Activated CD4-positive, alpha-beta T cell treated with anti-CD3 and anti-CD28 coated beads, Interleukin-2, amount 10 ng/mL, durations not matched to agents 7 days and 5 days (primary cell): ENCODE measurements around the gene PCNT. TPM values are rescaled to one million over a fixed set of nuclear protein-coding genes. Genes with fewer than 3 reads are reported as not detected.

ENCODE experiments used
- CTCF ChIA-PET: fragments of 350-600 bp; sonication (Branson Sonifier 250); formaldehyde crosslinking; loops from one replicate; lab custom pipeline; 2021; ENCODE audit warnings: antibody characterized with exemption; lab: Charles Lee
- POLR2A ChIA-PET: fragments of 350-600 bp; sonication (Branson Sonifier 250); formaldehyde crosslinking; loops from one replicate; lab custom pipeline; 2021; ENCODE audit warnings: antibody characterized with exemption; lab: Charles Lee
- DNase-seq: peaks from one replicate; pipeline ENCODE4 v3.0.0-alpha.2; 2020
- H3K27ac Mint-ChIP-seq: one replicate; pipeline ENCODE4 v1.8.0; 2021; ENCODE audit warnings: mild to moderate bottlenecking, moderate library complexity, mixed read lengths
- H3K27me3 Mint-ChIP-seq: one replicate; pipeline ENCODE4 v1.8.0; 2021; ENCODE audit warnings: mixed read lengths
- H3K36me3 Mint-ChIP-seq: one replicate; pipeline ENCODE4 v1.8.0; 2021; ENCODE audit warnings: low read depth, mixed read lengths
- H3K4me1 Mint-ChIP-seq: one replicate; pipeline ENCODE4 v1.8.0; 2021; ENCODE audit warnings: mixed read lengths
- H3K4me3 Mint-ChIP-seq: one replicate; pipeline ENCODE4 v1.8.0; 2021; ENCODE audit warnings: mild to moderate bottlenecking, moderate library complexity, mixed read lengths
- H3K9me3 Mint-ChIP-seq: one replicate; pipeline ENCODE4 v1.8.0; 2021; ENCODE audit warnings: mixed read lengths
- total RNA-seq, 2 experiments: library from RNA; stranded (reverse); gene quantifications; one replicate each; pipeline ENCODE4 v1.2.3, GENCODE V29; 2021

The PCNT gene, protein sequence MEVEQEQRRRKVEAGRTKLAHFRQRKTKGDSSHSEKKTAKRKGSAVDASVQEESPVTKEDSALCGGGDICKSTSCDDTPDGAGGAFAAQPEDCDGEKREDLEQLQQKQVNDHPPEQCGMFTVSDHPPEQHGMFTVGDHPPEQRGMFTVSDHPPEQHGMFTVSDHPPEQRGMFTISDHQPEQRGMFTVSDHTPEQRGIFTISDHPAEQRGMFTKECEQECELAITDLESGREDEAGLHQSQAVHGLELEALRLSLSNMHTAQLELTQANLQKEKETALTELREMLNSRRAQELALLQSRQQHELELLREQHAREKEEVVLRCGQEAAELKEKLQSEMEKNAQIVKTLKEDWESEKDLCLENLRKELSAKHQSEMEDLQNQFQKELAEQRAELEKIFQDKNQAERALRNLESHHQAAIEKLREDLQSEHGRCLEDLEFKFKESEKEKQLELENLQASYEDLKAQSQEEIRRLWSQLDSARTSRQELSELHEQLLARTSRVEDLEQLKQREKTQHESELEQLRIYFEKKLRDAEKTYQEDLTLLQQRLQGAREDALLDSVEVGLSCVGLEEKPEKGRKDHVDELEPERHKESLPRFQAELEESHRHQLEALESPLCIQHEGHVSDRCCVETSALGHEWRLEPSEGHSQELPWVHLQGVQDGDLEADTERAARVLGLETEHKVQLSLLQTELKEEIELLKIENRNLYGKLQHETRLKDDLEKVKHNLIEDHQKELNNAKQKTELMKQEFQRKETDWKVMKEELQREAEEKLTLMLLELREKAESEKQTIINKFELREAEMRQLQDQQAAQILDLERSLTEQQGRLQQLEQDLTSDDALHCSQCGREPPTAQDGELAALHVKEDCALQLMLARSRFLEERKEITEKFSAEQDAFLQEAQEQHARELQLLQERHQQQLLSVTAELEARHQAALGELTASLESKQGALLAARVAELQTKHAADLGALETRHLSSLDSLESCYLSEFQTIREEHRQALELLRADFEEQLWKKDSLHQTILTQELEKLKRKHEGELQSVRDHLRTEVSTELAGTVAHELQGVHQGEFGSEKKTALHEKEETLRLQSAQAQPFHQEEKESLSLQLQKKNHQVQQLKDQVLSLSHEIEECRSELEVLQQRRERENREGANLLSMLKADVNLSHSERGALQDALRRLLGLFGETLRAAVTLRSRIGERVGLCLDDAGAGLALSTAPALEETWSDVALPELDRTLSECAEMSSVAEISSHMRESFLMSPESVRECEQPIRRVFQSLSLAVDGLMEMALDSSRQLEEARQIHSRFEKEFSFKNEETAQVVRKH (N-terminal part only)
- total RNA-seq, result 10 to 100 TPM; 84.0 to 89.8 TPM

DNA sequence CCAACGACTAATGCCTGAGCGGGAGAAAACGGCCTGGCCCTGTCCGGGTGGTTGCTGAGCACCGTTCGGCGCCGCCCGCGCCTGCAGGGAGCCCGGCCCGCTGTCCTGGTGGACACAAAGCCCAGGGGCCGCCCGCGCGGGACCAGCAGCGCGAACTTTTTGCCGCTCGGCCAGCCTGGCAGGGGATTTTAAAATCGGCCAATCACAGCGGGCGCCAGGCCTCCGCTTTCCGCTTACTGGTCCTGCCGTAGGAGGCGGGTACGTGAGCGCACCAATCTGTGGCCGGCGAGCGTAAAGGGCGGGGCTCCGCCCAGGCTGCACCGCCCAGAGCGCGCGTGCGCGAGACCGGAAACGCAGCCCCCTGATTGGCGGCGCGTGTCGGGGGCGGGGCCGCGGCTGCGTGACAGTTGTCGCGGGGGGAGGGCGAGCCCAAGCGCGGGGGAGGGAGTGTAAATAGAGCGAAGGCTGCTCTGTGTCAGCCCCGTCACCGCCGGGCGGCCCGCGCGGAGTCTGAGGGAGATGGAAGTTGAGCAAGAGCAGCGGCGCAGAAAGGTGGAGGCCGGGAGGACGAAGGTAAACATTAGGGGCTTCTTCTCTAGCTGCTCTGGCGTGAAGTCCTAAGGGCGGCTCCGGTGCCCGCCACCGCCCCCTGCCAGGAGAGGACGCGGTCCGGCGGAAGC, at the start of gene PCNT, which contains the start of gene C21orf58:
TSS of gene PCNT (plus strand) at position 447 of the 680 bp plus-strand sequence. CDS start at position 520, 73 bp downstream.
TSS of gene C21orf58 (minus strand) at position 161 of the 680 bp plus-strand sequence. CDS start 1,132 bp downstream, outside the sequence.
- peaks cover 44% of the 10 kb centered on the region for H3K4me1 Mint-ChIP-seq
- H3K27ac Mint-ChIP-seq, result peak within 1 kb of the TSS; percentile 99
- peak; percentile 97 for DNase-seq
- ChIA-PET CTCF (interaction anchor here (0.8 to 1.0 kb wide), 2 partner anchors 13 to 22 kb away, joined by 3 to 5 read pairs; no protein-coding TSS in a partner anchor), POLR2A (interaction anchor here (0.6 kb wide), 1 partner anchor 1242 kb away, joined by 5 read pairs; no protein-coding TSS in a partner anchor)
- peaks cover 45% of the 10 kb centered on the region for H3K36me3 Mint-ChIP-seq
- no peaks in the 10 kb centered on the region for H3K27me3 Mint-ChIP-seq
- peak within 1 kb of the TSS; percentile 95 for H3K4me3 Mint-ChIP-seq
- no peaks in the 10 kb centered on the region for H3K9me3 Mint-ChIP-seq

DNA sequence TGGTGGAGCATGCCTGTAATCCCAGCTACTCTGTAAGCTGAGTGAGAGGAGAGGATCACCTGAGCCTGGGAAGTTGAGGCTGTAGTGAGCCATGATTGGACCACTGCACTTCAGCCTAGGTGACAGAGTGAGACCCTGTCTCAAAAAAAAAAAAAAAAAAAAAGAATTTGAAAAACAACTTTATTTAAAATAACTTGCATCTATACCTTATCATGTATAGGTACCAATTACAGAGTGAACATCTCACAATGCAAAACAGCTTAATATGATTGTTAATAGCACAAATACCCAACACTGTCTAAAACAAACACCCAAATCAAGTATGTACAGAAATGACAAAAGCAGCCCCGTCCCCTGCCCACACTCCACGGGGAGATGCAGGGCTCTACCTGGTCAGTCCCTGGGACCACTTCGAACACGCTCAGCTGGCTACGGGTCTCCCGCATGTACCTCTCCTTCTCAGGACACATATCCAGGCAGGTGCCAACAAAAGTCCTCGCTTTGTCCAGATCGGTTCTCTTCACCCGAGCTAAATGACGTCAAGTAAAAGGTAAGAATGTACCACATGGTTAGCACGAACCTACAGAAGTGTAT, 49.1 kb upstream of the PCNT start:
- Mint-ChIP-seq H3K27me3 (no peaks in the 10 kb centered on the region), H3K27ac (no peak overlapping the region), H3K36me3 (peaks cover 58% of the 10 kb centered on the region), H3K4me1 (no peaks in the 10 kb centered on the region), H3K4me3 (no peak overlapping the region), H3K9me3 (no peaks in the 10 kb centered on the region)
- POLR2A ChIA-PET, result no interaction called here
- no peak for DNase-seq
- CTCF ChIA-PET, result interaction anchor here (0.6 to 0.9 kb wide), 3 partner anchors 9 to 282 kb away, joined by 3 read pairs; no protein-coding TSS in a partner anchor

DNA sequence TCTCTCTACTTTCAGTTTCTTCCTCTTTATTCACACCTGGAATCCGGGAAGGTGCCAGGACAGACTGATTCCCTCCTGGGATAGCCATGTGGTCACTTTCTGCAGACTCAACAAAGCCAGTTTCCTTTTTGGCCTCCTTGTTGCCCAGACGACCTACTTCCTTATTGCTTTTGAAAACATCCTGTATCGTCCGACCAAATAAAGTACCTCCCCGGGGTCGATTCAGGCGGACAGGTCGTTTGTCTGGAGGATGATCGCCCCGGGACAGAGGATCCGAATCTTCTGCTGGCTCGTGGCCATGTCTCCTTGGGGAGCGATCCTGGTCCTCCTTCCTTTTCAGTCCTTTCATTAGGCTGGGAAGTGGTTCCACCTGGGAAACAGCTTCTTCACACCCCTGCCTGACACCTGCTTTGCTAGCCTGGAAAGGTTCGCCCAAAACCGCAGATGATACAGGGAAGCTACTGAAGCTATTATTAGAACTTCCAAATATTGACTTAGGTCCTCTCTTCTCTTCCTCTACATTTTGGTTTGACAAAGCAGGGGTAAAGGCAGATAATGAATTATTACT, 39.8 kb upstream of the PCNT start:
- no peak for DNase-seq
- Mint-ChIP-seq H3K4me1 (peaks cover 58% of the 10 kb centered on the region), H3K9me3 (no peaks in the 10 kb centered on the region), H3K27ac (peak overlapping the region; percentile 74), H3K4me3 (peak overlapping the region; percentile 93), H3K36me3 (peaks cover 45% of the 10 kb centered on the region), H3K27me3 (no peaks in the 10 kb centered on the region)
- CTCF ChIA-PET, result interaction anchor here (0.5 to 1.1 kb wide), 3 partner anchors 11 to 25 kb away, joined by 3 read pairs; no protein-coding TSS in a partner anchor
- POLR2A ChIA-PET, result no interaction called here

DNA sequence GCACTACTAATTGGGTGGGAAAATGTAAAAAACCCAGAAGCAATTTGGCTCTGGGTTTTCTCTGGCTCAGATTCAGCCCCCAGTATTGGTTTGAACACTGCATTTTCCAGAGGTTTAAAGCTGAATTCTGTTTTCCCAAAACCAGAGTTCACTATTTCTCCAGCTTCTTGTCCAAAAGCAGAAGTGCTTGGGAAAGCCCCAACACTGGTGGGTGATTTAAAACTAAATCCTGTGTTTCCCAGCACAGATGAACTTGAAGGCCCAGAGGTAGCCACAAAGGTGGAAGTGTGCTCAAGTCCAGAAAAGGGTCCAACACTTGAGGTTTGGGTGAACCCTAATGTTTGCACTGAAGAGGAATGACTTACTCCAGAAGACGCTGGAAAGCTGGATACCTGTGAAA, 39.2 kb upstream of the PCNT start:
- ChIA-PET CTCF (interaction anchor here (0.5 to 1.1 kb wide), 3 partner anchors 10 to 26 kb away, joined by 3 read pairs; no protein-coding TSS in a partner anchor), POLR2A (no interaction called here)
- Mint-ChIP-seq H3K36me3 (peaks cover 40% of the 10 kb centered on the region), H3K4me3 (peak overlapping the region; percentile 93), H3K4me1 (peaks cover 61% of the 10 kb centered on the region), H3K27ac (peak overlapping the region; percentile 89), H3K9me3 (no peaks in the 10 kb centered on the region), H3K27me3 (no peaks in the 10 kb centered on the region)
- DNase-seq, result no peak

DNA sequence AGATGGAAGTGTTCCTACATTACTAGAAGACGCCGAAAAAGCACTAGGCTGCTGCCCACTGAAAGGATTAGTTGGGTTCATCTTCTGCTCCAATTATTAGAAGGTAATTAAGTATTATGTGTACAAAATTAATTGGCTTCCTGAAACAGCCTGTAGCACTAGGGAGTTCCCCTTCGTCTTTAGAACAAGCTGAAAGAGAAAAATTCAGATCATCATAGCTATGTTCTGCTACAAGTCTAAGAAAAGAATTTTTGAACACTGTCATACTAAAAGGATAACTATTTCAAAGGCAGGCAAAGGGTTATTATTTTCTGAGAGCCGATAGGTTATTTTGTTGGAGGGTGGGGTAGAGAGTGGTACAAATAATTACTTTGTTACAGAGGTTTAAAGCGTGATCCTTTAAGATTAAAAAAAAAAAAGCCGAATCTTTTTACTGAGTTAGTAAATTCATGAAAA, 38.7 kb upstream of the PCNT start, which contains the start of gene MCM3AP:
TSS of gene MCM3AP (minus strand) at position 406 of the 456 bp plus-strand sequence. CDS start at position 81, 325 bp downstream.
- POLR2A ChIA-PET, result no interaction called here
- CTCF ChIA-PET, result interaction anchor here (0.5 to 1.2 kb wide), 5 partner anchors 10 to 76 kb away, joined by 3 read pairs; no protein-coding TSS in a partner anchor

DNA sequence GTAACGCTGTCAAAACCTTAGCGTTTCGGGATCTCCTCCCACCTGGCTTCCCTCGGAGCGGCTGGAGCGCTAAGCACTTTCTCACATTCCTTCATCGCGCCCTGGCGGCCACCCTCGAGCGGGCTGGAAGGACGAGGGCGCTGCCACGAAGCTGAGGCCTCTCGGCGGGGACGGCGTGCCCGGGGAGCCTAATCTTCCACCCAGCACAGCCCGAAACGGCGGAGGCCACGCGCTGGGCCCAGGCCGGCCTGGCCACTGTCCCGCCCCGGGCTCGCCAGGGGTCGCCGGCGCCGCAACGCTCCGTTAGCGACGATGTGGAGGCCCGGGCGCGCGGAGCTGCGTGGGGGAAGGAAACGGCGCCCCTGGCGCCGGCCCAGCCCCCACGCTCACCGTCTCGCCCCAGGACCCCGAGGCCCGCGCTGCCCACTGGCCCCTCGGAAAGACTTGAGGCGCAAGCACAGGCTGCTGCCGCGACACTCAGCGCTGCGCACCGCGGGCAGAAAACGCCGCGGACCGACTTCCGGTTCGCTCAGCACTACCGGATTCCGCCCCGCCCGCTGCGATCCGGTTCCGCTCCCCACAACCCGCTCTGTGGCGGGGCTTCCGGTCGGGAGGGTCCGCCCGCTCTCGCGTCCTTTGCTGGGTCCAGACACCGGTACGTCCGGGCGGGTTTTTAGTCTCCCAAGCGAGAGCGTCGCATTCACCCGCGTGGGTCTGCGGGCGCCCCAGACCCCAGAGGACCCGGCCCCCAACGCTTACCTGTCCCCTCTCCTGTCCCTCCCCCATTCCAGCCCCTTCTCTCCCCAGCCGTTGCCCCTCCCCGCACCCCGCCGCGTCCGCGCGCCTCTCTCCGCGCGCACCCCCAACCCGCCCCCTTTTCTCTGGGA, 38.0 kb upstream of the PCNT start, which contains the start of gene YBEY:
TSS of gene YBEY (plus strand) at position 582 of the 887 bp plus-strand sequence. CDS start 572 bp downstream, outside the sequence.
- POLR2A ChIA-PET, result no interaction called here
- H3K4me1 Mint-ChIP-seq, result peaks cover 65% of the 10 kb centered on the region
- H3K36me3 Mint-ChIP-seq, result peaks cover 33% of the 10 kb centered on the region

More for the DNA sequence above, 38.7 kb upstream of the PCNT start, which contains the start of gene MCM3AP:
- Mint-ChIP-seq H3K36me3 (peaks cover 37% of the 10 kb centered on the region), H3K4me3 (peak within 1 kb of the TSS; percentile 93), H3K4me1 (peaks cover 62% of the 10 kb centered on the region), H3K27ac (peak within 1 kb of the TSS; percentile 94), H3K27me3 (no peaks in the 10 kb centered on the region), H3K9me3 (no peaks in the 10 kb centered on the region)
- no peak for DNase-seq

DNA sequence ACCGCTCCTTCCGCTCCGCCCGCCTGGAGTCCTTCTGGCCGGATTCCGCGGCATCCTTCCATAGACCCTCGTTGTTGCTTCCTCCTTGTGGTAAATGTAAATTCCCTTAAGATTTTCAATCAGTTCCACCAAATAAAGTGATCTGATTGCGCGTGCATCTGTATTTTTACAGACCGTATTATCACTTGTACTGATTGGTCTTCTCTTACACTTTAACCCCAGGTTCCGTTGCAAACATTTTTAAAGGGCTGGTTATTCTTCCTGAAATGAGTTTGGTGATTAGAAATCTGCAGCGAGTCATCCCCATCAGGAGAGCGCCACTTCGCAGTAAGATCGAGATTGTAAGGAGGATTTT, 37.3 kb upstream of the PCNT start:
- no peak for DNase-seq
- Mint-ChIP-seq H3K4me1 (peaks cover 66% of the 10 kb centered on the region), H3K27me3 (no peaks in the 10 kb centered on the region), H3K4me3 (peak overlapping the region; percentile 93), H3K27ac (peak overlapping the region; percentile 94), H3K9me3 (peaks cover 2% of the 10 kb centered on the region), H3K36me3 (peaks cover 36% of the 10 kb centered on the region)
- CTCF ChIA-PET, result no interaction called here
- POLR2A ChIA-PET, result no interaction called here

More for the DNA sequence above, 38.0 kb upstream of the PCNT start, which contains the start of gene YBEY:
- Mint-ChIP-seq H3K4me3 (peak within 1 kb of the TSS; percentile 93), H3K27ac (peak within 1 kb of the TSS; percentile 94), H3K9me3 (no peaks in the 10 kb centered on the region), H3K27me3 (no peaks in the 10 kb centered on the region)
- CTCF ChIA-PET, result interaction anchor here (0.5 to 1.2 kb wide), 3 partner anchors 14 to 76 kb away, joined by 3 read pairs; no protein-coding TSS in a partner anchor
- peak; percentile 89 for DNase-seq

DNA sequence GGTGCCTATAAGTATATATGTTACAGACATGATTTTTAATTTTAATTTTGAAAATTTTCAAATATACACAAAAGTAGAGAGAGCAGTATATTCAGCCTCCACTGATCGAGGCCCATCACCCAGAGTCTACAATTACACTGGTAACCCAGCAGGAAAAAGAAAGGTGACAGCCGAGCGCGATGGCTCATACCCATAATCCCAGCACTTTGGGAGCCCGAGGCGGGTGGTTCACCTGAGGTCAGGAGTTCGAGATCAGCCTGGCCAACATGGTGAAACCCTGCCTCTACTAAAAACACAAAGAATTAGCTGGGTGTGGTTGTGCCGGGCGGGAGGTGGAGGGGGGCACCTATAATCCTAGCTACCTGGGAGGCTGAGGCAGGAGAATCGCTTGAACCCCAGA, 36.4 kb upstream of the PCNT start:
- no peaks in the 10 kb centered on the region for H3K27me3 Mint-ChIP-seq
- peaks cover 8% of the 10 kb centered on the region for H3K9me3 Mint-ChIP-seq
- H3K36me3 Mint-ChIP-seq, result peaks cover 42% of the 10 kb centered on the region
- H3K4me1 Mint-ChIP-seq, result peaks cover 62% of the 10 kb centered on the region
- no peak overlapping the region for H3K27ac Mint-ChIP-seq
- CTCF ChIA-PET, result no interaction called here
- peak overlapping the region; percentile 93 for H3K4me3 Mint-ChIP-seq
- DNase-seq, result no peak
- POLR2A ChIA-PET, result no interaction called here

DNA sequence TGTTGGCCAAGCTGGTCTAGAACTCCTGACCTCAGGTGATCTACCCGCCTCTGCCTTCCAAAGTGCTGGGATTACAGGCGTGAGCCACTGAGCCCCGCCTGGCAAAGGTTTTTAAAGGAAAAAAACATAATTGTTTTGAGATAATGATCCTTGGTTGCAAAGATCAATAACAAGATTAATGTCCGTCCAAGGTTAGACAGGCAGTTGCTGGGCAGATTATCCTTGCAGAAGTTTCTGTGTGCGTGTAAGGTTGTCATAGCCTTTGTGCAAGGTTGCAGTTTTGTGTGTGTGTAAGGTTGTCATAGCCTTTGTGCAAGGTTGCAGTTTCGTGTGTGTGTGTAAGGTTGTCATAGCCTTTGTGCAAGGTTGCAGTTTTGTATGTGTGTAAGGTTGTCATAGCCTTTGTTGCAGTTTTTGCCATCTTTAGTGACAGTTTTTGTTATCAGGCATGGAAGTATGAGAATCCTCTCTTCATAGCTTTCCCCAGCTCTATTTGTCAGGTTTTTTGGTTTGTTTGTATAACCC, 34.2 kb upstream of the PCNT start:
- H3K4me3 Mint-ChIP-seq, result no peak overlapping the region
- peaks cover 44% of the 10 kb centered on the region for H3K4me1 Mint-ChIP-seq
- no peaks in the 10 kb centered on the region for H3K27me3 Mint-ChIP-seq
- POLR2A ChIA-PET, result no interaction called here
- DNase-seq, result no peak
- H3K36me3 Mint-ChIP-seq, result peaks cover 23% of the 10 kb centered on the region
- H3K9me3 Mint-ChIP-seq, result peaks cover 8% of the 10 kb centered on the region
- CTCF ChIA-PET, result interaction anchor here (0.7 kb wide), 1 partner anchor 14 kb away, joined by 4 read pairs; no protein-coding TSS in a partner anchor
- no peak overlapping the region for H3K27ac Mint-ChIP-seq

DNA sequence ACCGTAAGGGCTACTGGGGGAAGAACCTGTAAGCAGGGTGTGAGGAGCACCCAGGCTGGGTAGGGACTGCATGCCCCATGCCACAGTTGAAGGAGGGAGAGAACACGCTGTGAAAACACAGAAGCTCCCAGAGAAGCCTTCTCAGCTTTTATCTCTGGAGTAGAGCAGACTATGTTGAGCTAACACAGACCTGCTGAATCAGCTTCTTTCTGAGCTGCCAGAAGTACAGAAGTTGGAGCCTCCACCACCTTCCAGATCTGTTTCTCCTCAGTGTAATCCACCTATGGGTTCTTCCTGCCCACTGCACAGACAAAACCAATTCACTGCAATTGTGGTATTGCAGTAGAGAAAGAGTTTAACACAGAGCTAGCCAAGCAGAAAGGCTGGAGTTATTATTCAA, 32.4 kb upstream of the PCNT start:
- no peaks in the 10 kb centered on the region for H3K27me3 Mint-ChIP-seq
- no peak overlapping the region for H3K27ac Mint-ChIP-seq
- H3K4me3 Mint-ChIP-seq, result no peak overlapping the region
- ChIA-PET CTCF (no interaction called here), POLR2A (no interaction called here)
- H3K9me3 Mint-ChIP-seq, result peaks cover 8% of the 10 kb centered on the region
- DNase-seq, result no peak
- H3K4me1 Mint-ChIP-seq, result peaks cover 44% of the 10 kb centered on the region
- peaks cover 19% of the 10 kb centered on the region for H3K36me3 Mint-ChIP-seq
